Spleen (tissue), 11 donors: Measurements from ENCODE around the gene GRHPR. TPM values are rescaled to one million over a fixed set of nuclear protein-coding genes. Genes with fewer than 3 reads are reported as not detected.

ENCODE experiments used
- DNase-seq: peaks from one replicate; pipeline ENCODE4 v3.0.0-alpha.2; 2020
- H3K27ac ChIP-seq, 8 donors: fragments of 200-600 bp; sonication (generic) in 7 of 8; 1 replicate in 4 of 8; 2 replicates in 4 of 8; pipeline versions ENCODE4 v1.5.0 to v1.8.0; 2016 to 2021; ENCODE audit warnings: inconsistent platforms in 4 of 8, mild to moderate bottlenecking in 4 of 8, moderate library complexity in 1 of 8
- H3K27me3 ChIP-seq, 7 donors: fragments of 200-600 bp; sonication (generic) in 6 of 7; replicated peaks in 1 of 7; 1 replicate in 4 of 7; 2 replicates in 3 of 7; pipeline versions ENCODE4 v1.5.0 to v1.8.0; 2016 to 2021; ENCODE audit warnings: inconsistent platforms in 3 of 7, mild to moderate bottlenecking in 1 of 7
- H3K36me3 ChIP-seq, 6 donors: fragments of 200-600 bp; sonication (generic) in 5 of 6; 1 replicate in 4 of 6; 2 replicates in 2 of 6; pipeline versions ENCODE4 v1.5.0 to v1.8.0; 2016 to 2021; ENCODE audit warnings: inconsistent platforms in 2 of 6
- H3K4me1 ChIP-seq, 6 donors: fragments of 200-600 bp; sonication (generic) in 5 of 6; 1 replicate in 3 of 6; 2 replicates in 3 of 6; pipeline versions ENCODE4 v1.5.0 to v1.8.0; 2016 to 2021; ENCODE audit warnings: inconsistent platforms in 3 of 6
- H3K4me3 ChIP-seq, 8 donors: fragments of 200-600 bp; sonication (generic) in 7 of 8; 1 replicate in 4 of 8; 2 replicates in 4 of 8; pipeline versions ENCODE4 v1.5.0 to v1.8.0; 2016 to 2021; ENCODE audit warnings: inconsistent platforms in 4 of 8, mild to moderate bottlenecking in 4 of 8, moderate library complexity in 2 of 8
- H3K9me3 ChIP-seq, 8 donors: fragments of 200-600 bp; sonication (generic) in 7 of 8; 1 replicate in 4 of 8; 2 replicates in 4 of 8; pipeline versions ENCODE4 v1.5.0 to v1.8.0; 2016 to 2021; ENCODE audit warnings: inconsistent platforms in 4 of 8
- CTCF ChIP-seq, 11 experiments: fragments of 200-600 bp in 7 of 11; fragments of 450-650 bp in 4 of 11; sonication (generic) in 4 of 11; IDR thresholded peaks in 8 of 11; conservative IDR thresholded peaks in 3 of 11; 1 replicate in 7 of 11; 2 replicates in 4 of 11; pipeline versions ENCODE4 v1.4.0 to v1.8.0; 2016 to 2021; ENCODE audit warnings: antibody characterized with exemption in 11 of 11, inconsistent platforms in 4 of 11, mild to moderate bottlenecking in 1 of 11
- POLR2A ChIP-seq, 3 donors: fragments of 450-650 bp; IDR thresholded peaks; one replicate each; pipeline ENCODE4 v1.5.1; 2017; ENCODE audit warnings: antibody characterized with exemption in 3 of 3, mild to moderate bottlenecking in 1 of 3
- POLR2AphosphoS5 ChIP-seq, 3 donors: sonication (generic); formaldehyde crosslinking; IDR thresholded peaks; one replicate each; pipeline ENCODE4 v1.5.1; 2017; ENCODE audit warnings: antibody characterized with exemption in 3 of 3
- WGBS, 5 donors: extraction: QIAGEN DNeasy Blood & Tissue Kit in 3 of 5; methylation state at CpG; one replicate each; pipeline versions ENCODE4 v1.1.5 to v1.1.7; 2013 to 2018; 5-methylcytosine and 5-hydroxymethylcytosine counted together
- intact Hi-C: fragments of 100-400 bp; cut with DNase I; formaldehyde crosslinking; loops from one replicate; pipeline ENCODE4 v1.15.0; 2023; ENCODE audit warnings: low total_unique reads
- polyA plus RNA-seq, 3 donors: library from polyadenylated mRNA; stranded (reverse); fragments of 200-250 nt; gene quantifications; one replicate each; pipeline ENCODE4 v1.2.1, GENCODE V29; 2013
- total RNA-seq, 7 donors: library from RNA; depleted of rRNA in 3 of 7; stranded (reverse); fragments of >200 nt in 3 of 7; fragmentation: NEBNext Ultra II Directional in 4 of 7; extraction: Animal tissue kit (Norgen Biotek cat#: 25700) in 4 of 7; gene quantifications; one replicate each; pipeline versions ENCODE4 v1.1.0 to v1.2.1, GENCODE V29; 2016 to 2021
- donor health status: healthy with polysubstance abuse.
- donor health status: DM: no; HTN: no; CAD: no; lungs with moderate emphysema.
- donor health status: DM: no; HTN: no; CAD: no.
- donor health status: Bipolar disorder and iron deficiency.
- donor health status: healthy.
- donor health status: DM: no; HTN: no; CAD: no.
- donor health status: DM: yes; HTN: yes; CAD: no.

The GRHPR gene
- total and polyA plus RNA-seq, 10 donors: 44.9 to 114 (median 63.0) TPM

GRCh38 chr9:37438359-37438758 lies 15.9 kb downstream of the GRHPR start:
- DNase-seq: no peak
- 88 to 97% (median 94%) methylated on average over 2 to 3 of the region's 3 CpGs for WGBS, 5 donors
- Histone ChIP-seq H3K9me3 (no peaks in the 10 kb centered on the region), H3K4me3 (no peak overlapping the region), H3K4me1 (peaks cover 0 to 12% (median 4%) of the 10 kb centered on the region in 6 donors), H3K36me3 (peaks cover 0 to 100% (median 79%) of the 10 kb centered on the region in 6 donors), H3K27me3 (no peaks in the 10 kb centered on the region), H3K27ac (no peak overlapping the region)
- no peak for TF ChIP-seq CTCF (IDR thresholded peaks at IDR 0.05 in 8 of 11, conservative IDR thresholded peaks at IDR 0.05 in 3 of 11)
- intact Hi-C loops: no loop called here

- TF ChIP-seq POLR2AphosphoS5 (IDR thresholded peaks at IDR 0.05) (peak in 1 of 3 donors; percentile 55), POLR2A (IDR thresholded peaks at IDR 0.05) (no peak), CTCF (IDR thresholded peaks at IDR 0.05 in 8 of 11, conservative IDR thresholded peaks at IDR 0.05 in 3 of 11) (no peak)
- Histone ChIP-seq H3K27me3 (no peaks in the 10 kb centered on the region), H3K27ac (no peak overlapping the region), H3K36me3 (peaks cover 0 to 81% (median 55%) of the 10 kb centered on the region in 6 donors), H3K4me3 (no peak overlapping the region), H3K4me1 (peaks cover 0 to 3% (median 0%) of the 10 kb centered on the region in 6 donors), H3K9me3 (no peaks in the 10 kb centered on the region)
- intact Hi-C loops: no loop called here
- no peak for DNase-seq
- WGBS, 5 donors: 93 to 97% (median 95%) methylated on average over 19 to 21 of the region's 21 CpGs
Measured at GRCh38 chr9:37441776-37442370, 19.4 kb downstream of the GRHPR start.

GRCh38 chr9:37442556-37442955 lies 20.1 kb downstream of the GRHPR start:
- no peaks in the 10 kb centered on the region for H3K27me3 ChIP-seq
- H3K36me3 ChIP-seq: peaks cover 0 to 74% (median 48%) of the 10 kb centered on the region in 6 donors
- WGBS, 5 donors: 85 to 96% (median 94%) methylated on average over 2 of the region's 2 CpGs
- H3K27ac ChIP-seq: no peak overlapping the region
- H3K9me3 ChIP-seq: no peaks in the 10 kb centered on the region
- intact Hi-C loops: no loop called here
- TF ChIP-seq CTCF (IDR thresholded peaks at IDR 0.05 in 8 of 11, conservative IDR thresholded peaks at IDR 0.05 in 3 of 11): no peak
- TF ChIP-seq POLR2A (IDR thresholded peaks at IDR 0.05): no peak
- no peak for TF ChIP-seq POLR2AphosphoS5 (IDR thresholded peaks at IDR 0.05)
- no peak for DNase-seq
- H3K4me1 ChIP-seq: peaks cover 0 to 3% (median 0%) of the 10 kb centered on the region in 6 donors
- H3K4me3 ChIP-seq: no peak overlapping the region

- Histone ChIP-seq H3K36me3 (peaks cover 0 to 68% (median 38%) of the 10 kb centered on the region in 6 donors), H3K4me3 (no peak overlapping the region), H3K27ac (no peak overlapping the region), H3K27me3 (no peaks in the 10 kb centered on the region), H3K9me3 (no peaks in the 10 kb centered on the region), H3K4me1 (peaks cover 0 to 3% (median 0%) of the 10 kb centered on the region in 6 donors)
- intact Hi-C loops: no loop called here
- no peak for DNase-seq
- 88 to 98% (median 97%) methylated on average over 5 of the region's 5 CpGs for WGBS, 5 donors
- TF ChIP-seq POLR2A (IDR thresholded peaks at IDR 0.05) (no peak), CTCF (IDR thresholded peaks at IDR 0.05 in 8 of 11, conservative IDR thresholded peaks at IDR 0.05 in 3 of 11) (no peak), POLR2AphosphoS5 (IDR thresholded peaks at IDR 0.05) (no peak)
Measured at GRCh38 chr9:37443566-37443965, 21.1 kb downstream of the GRHPR start.
